GM12878 (cell line): Measurements from ENCODE around the gene HAS3. TPM values are rescaled to one million over a fixed set of nuclear protein-coding genes. Genes with fewer than 3 reads are reported as not detected.

Experiments
- ATAC-seq: fragments of 200-7000 bp; cut with Tn5 transposase; 3 replicates; pipeline ENCODE4 v1.9.1; 2020; ENCODE audit warnings: mild to moderate bottlenecking, moderate library complexity
- BruUV-seq: library from RNA; stranded (reverse); fragments of 400-500 nt; replicated peaks from 2 replicates; lab custom pipeline; 2021; lab: Mats Ljungman, UMichigan
- CTCF ChIA-PET: fragments of 300-600 bp; sonication (Branson Sonifier 250); formaldehyde crosslinking; extraction: SDS; loops from one replicate; lab custom pipeline; 2021; ENCODE audit warnings: inconsistent platforms; lab: Yijun Ruan, JAX
- POLR2A ChIA-PET: fragments of 350-600 bp; formaldehyde crosslinking; extraction: SDS; loops from one replicate; lab custom pipeline; 2021; ENCODE audit warnings: inconsistent platforms; lab: Charles Lee
- RAD21 ChIA-PET: fragments of 300-600 bp; sonication (Branson Sonifier 250); formaldehyde crosslinking; loops from one replicate; lab custom pipeline; 2023; ENCODE audit warnings: antibody characterized with exemption; ENCODE audit not compliant: unreplicated experiment; lab: Charles Lee
- SMC1A ChIA-PET: fragments of 300-600 bp; sonication (Branson Sonifier 250); formaldehyde crosslinking; loops from one replicate; lab custom pipeline; 2023; ENCODE audit not compliant: unreplicated experiment, uncharacterized antibody; lab: Charles Lee
- DNase-seq: peaks from one replicate; pipeline ENCODE4 v3.0.0-alpha.2; 2011; ENCODE audit warnings: low read depth, low spot score
- FAIRE-seq: peaks from 3 replicates; lab custom pipeline; 2011; peaks lifted over from hg19 to GRCh38; lab: Jason Lieb, UNC
- H2AFZ ChIP-seq: 2 replicates; pipeline ENCODE4 v1.6.0; 2011; ENCODE audit warnings: low read depth, low read length, control low read depth; ENCODE audit not compliant: control insufficient read depth
- H3K27ac ChIP-seq: 2 replicates; pipeline ENCODE4 v1.5.1; 2011; ENCODE audit warnings: control low read depth; ENCODE audit not compliant: control insufficient read depth, insufficient read depth
- H3K27me3 ChIP-seq, 2 experiments: replicated peaks in 1 of 2; 2 replicates each; pipeline versions ENCODE4 v1.6.0 to v1.6.1; 2011; ENCODE audit warnings: low read length in 1 of 2; ENCODE audit not compliant: control insufficient read depth in 2 of 2, insufficient read depth in 2 of 2
- H3K36me3 ChIP-seq, 2 experiments: 2 replicates each; pipeline ENCODE4 v1.5.1; 2011; ENCODE audit warnings: low read length in 1 of 2; ENCODE audit not compliant: control insufficient read depth in 2 of 2, insufficient read depth in 2 of 2
- H3K4me1 ChIP-seq: 2 replicates; pipeline ENCODE4 v1.6.1; 2011; ENCODE audit warnings: mild to moderate bottlenecking, low read length, moderate library complexity, mixed read lengths; ENCODE audit not compliant: control insufficient read depth, insufficient read depth
- H3K4me2 ChIP-seq: 2 replicates; pipeline ENCODE4 v1.6.0; 2011; ENCODE audit warnings: control low read depth; ENCODE audit not compliant: control insufficient read depth, insufficient read depth
- H3K4me3 ChIP-seq: fragments of 200-600 bp; sonication (generic); 2 replicates; pipeline ENCODE4 v1.5.1; 2016
- H3K79me2 ChIP-seq: 2 replicates; pipeline ENCODE4 v1.6.0; 2011; ENCODE audit warnings: low read length; ENCODE audit not compliant: control insufficient read depth, insufficient read depth
- H3K9ac ChIP-seq: 2 replicates; pipeline ENCODE4 v1.8.0; 2011; ENCODE audit warnings: low read length, control low read depth, mixed read lengths; ENCODE audit not compliant: control insufficient read depth, insufficient read depth
- H3K9me3 ChIP-seq: replicated peaks from 3 replicates; pipeline ENCODE4 v1.5.1; 2011; ENCODE audit warnings: mild to moderate bottlenecking, low read length; ENCODE audit not compliant: control insufficient read depth, insufficient read depth
- H4K20me1 ChIP-seq: 2 replicates; pipeline ENCODE4 v1.6.0; 2011; ENCODE audit not compliant: control insufficient read depth, insufficient read depth
- BMI1 ChIP-seq: fragments of 450-650 bp; IDR thresholded peaks from 2 replicates; pipeline ENCODE4 v1.6.1; 2016; ENCODE audit warnings: mild to moderate bottlenecking, moderate library complexity, borderline replicate concordance
- EGR1 ChIP-seq, 2 experiments: IDR thresholded peaks; 1 replicate in 1 of 2; 2 replicates in 1 of 2; pipeline ENCODE4 v1.6.1; 2011 to 2012; ENCODE audit warnings: low read depth in 2 of 2, low read length in 2 of 2, borderline replicate concordance in 1 of 2, mild to moderate bottlenecking in 1 of 2, moderate library complexity in 1 of 2
- FOXM1 ChIP-seq: IDR thresholded peaks from 2 replicates; pipeline ENCODE4 v1.6.1; 2012; ENCODE audit warnings: low read depth, mild to moderate bottlenecking, inconsistent platforms, low read length, moderate library complexity
- IKZF2 ChIP-seq, 2 experiments: fragments of 450-650 bp; IDR thresholded peaks; 2 replicates each; pipeline ENCODE4 v1.6.1; 2017; ENCODE audit warnings: mild to moderate bottlenecking in 2 of 2, moderate library complexity in 2 of 2
- KAT2A ChIP-seq: conservative IDR thresholded peaks from 2 replicates; pipeline ENCODE4 v1.6.1; 2011; ENCODE audit warnings: low read depth, low read length; ENCODE audit not compliant: control insufficient read depth
- LARP7 ChIP-seq: fragments of 450-650 bp; IDR thresholded peaks from 2 replicates; pipeline ENCODE4 v1.6.1; 2017; ENCODE audit warnings: mild to moderate bottlenecking
- PAX5 ChIP-seq: IDR thresholded peaks from 2 replicates; pipeline ENCODE4 v1.6.1; 2011; ENCODE audit warnings: low read depth, low read length, borderline replicate concordance
- SREBF2 ChIP-seq: IDR thresholded peaks from 2 replicates; pipeline ENCODE4 v1.6.1; 2012; ENCODE audit warnings: mild to moderate bottlenecking, low read length
- ZZZ3 ChIP-seq: IDR thresholded peaks from 2 replicates; pipeline ENCODE4 v1.6.1; 2011; ENCODE audit warnings: low read depth; ENCODE audit not compliant: control insufficient read depth, insufficient read length
- WGBS: methylation state at CpG from one replicate; pipeline ENCODE4 v1.1.6; 2016; ENCODE audit warnings: low lambda C conversion rate; ENCODE audit not compliant: insufficient replicate concordance, insufficient coverage; ENCODE audit errors: missing lambda C conversion rate; 5-methylcytosine and 5-hydroxymethylcytosine counted together
- in situ Hi-C: fragments of 300-500 bp; cut with MboI; formaldehyde crosslinking; loops from 9 replicates; pipeline ENCODE4 v1.14.3; 2018; ENCODE audit warnings: mixed read lengths
- intact Hi-C: fragments of 100-400 bp; cut with micrococcal nuclease; formaldehyde crosslinking; loops from one replicate; pipeline ENCODE4 v1.14.2; 2022; ENCODE audit not compliant: unreplicated experiment
- polyA plus RNA-seq, 11 experiments: library from polyadenylated mRNA; depleted of rRNA in 4 of 11; unstranded in 6 of 11; stranded (reverse) in 5 of 11; fragments of >200 nt; fragmentation: Nextera tagmentation in 4 of 11; fragmentation: Illumina TruSeq in 1 of 11; extraction: Ambion mirVana in 4 of 11; extraction: Trizol in 1 of 11; gene quantifications; 1 replicate in 1 of 11; 2 replicates in 10 of 11; pipeline versions ENCODE4 v1.2.1 to v1.2.3, GENCODE V29; 2011 to 2016; ENCODE audit warnings: inconsistent platforms in 2 of 11, missing spikeins in 2 of 11, low read depth in 1 of 11
- total RNA-seq, 4 experiments: library from RNA; depleted of rRNA in 3 of 4; stranded (reverse); fragments of >200 nt in 3 of 4; fragmentation: Illumina TruSeq in 1 of 4; extraction: Trizol in 1 of 4; gene quantifications; 2 replicates each; pipeline versions ENCODE4 v1.2.1 to v1.2.3, GENCODE V29; 2013 to 2021
- TF ChIP-seq, protein P1 (sequence below): IDR thresholded peaks from 2 replicates; pipeline ENCODE4 v1.6.1; 2012; ENCODE audit warnings: low read depth, low read length, improper control_type of control experiment
- TF ChIP-seq, protein P2 (sequence below): fragments of 450-650 bp; IDR thresholded peaks from 2 replicates; pipeline ENCODE4 v1.6.1; 2017; ENCODE audit warnings: antibody characterized with exemption, mild to moderate bottlenecking, moderate library complexity
- TF ChIP-seq, protein P3 (sequence below): fragments of 450-650 bp; IDR thresholded peaks from 2 replicates; pipeline ENCODE4 v1.6.1; 2014; ENCODE audit warnings: mild to moderate bottlenecking

HAS3 gene
- total and polyA plus RNA-seq, 10 of the 15 experiments (the other 5 are each of a cell fraction or from before 2014, with no cell fraction given), result 0.06 to 0.56 (median 0.19) TPM; not detected in 2

DNA sequence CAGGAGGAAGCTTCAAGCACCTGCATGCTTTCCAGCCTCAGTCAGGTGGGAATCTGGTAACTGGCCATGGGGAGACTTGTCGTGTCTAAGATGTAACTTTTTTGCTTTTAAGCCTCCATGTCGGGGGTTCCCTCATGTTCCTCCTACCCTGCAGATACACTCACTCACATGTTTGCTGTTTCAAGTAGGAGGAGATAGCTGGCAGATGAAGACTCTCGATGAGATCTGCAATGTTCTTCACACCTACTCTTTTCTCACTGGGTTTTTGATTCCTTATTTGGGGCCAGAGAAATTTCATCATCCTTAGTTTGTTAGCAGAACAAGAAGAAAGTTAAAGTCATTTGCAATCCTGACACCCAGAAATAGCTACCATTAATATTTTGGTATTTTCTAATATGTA, 51.7 kb downstream of the HAS3 start:
- POLR2A ChIA-PET, result interaction anchor here (2.0 kb wide), 1 partner anchor 9 kb away, joined by 7 read pairs; no protein-coding TSS in a partner anchor
- 100% methylated on average over 3 of the region's 3 CpGs for WGBS
- H3K4me1 ChIP-seq, result no peaks in the 10 kb centered on the region
- TF ChIP-seq KAT2A (no peak), BMI1 (no peak), LARP7 (no peak), IKZF2 (IDR thresholded peaks at IDR 0.05) (no peak), FOXM1 (no peak)
- TF ChIP-seq, all 136 proteins: peak for 0
- DNase-seq (no peak), ATAC-seq (no peak), FAIRE-seq (no peak)
- Histone ChIP-seq H3K27me3 (no peaks in the 10 kb centered on the region), H3K36me3 (peaks cover 17 to 40% of the 10 kb centered on the region in 2 experiments), H3K9me3 (no peaks in the 10 kb centered on the region), H3K79me2 (no peaks in the 10 kb centered on the region), H3K4me2 (no peak overlapping the region), H4K20me1 (no peaks in the 10 kb centered on the region), H3K9ac (no peak overlapping the region), H3K27ac (no peak overlapping the region), H3K4me3 (no peak overlapping the region), H2AFZ (no peak overlapping the region)
- CTCF ChIA-PET, result interaction anchor here (1.2 to 2.5 kb wide), 3 partner anchors 46 to 131 kb away, joined by 3 to 8 read pairs (median 8); no protein-coding TSS in a partner anchor
- SMC1A ChIA-PET, result interaction anchor here (0.7 to 2.1 kb wide), 4 partner anchors 10 to 130 kb away, joined by 3 to 9 read pairs (median 6); no protein-coding TSS in a partner anchor
- intact Hi-C loops, result no loop called here
- RAD21 ChIA-PET, result interaction anchor here (1.1 kb wide), 1 partner anchor 129 kb away, joined by 3 read pairs; no protein-coding TSS in a partner anchor
- in situ Hi-C loops, result no loop called here
- TSS peak; percentile 33 for BruUV-seq

DNA sequence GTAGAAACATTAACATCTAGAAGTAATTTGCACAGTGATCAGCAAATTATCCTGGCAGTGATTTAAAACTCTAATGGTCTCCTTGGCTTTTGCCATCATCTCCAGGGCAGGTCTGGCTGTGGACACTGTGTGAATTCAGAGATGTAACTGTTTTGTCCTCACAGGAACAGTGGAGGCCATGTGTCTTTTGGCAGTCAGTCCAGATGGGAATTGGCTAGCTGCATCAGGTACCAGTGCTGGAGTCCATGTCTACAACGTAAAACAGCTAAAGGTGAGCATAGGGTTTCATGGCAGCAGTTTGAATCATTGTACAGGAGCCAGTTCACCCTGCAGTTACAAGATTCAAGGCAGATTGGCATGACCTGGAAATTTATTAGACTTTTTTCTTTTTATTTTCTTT, 54.7 kb downstream of the HAS3 start:
- ATAC-seq (no peak), DNase-seq (no peak), FAIRE-seq (no peak)
- peaks cover 12 to 45% of the 10 kb centered on the region in 2 experiments for H3K36me3 ChIP-seq
- in situ Hi-C loops (no loop called here), intact Hi-C loops (no loop called here)
- no peaks in the 10 kb centered on the region for H4K20me1 ChIP-seq
- H2AFZ ChIP-seq, result no peak overlapping the region
- CTCF ChIA-PET, result interaction anchor here (1.6 kb wide), 1 partner anchor 8 kb away, joined by 3 read pairs; no protein-coding TSS in a partner anchor
- H3K4me3 ChIP-seq, result no peak overlapping the region
- POLR2A ChIA-PET, result no interaction called here
- no TSS peak for BruUV-seq
- H3K9me3 ChIP-seq, result no peaks in the 10 kb centered on the region
- no peaks in the 10 kb centered on the region for H3K4me1 ChIP-seq
- no peaks in the 10 kb centered on the region for H3K27me3 ChIP-seq
- H3K4me2 ChIP-seq, result no peak overlapping the region
- no peak overlapping the region for H3K9ac ChIP-seq
- H3K79me2 ChIP-seq, result no peaks in the 10 kb centered on the region
- SMC1A ChIA-PET, result interaction anchor here (0.6 kb wide), 1 partner anchor 596 kb away, joined by 4 read pairs; no protein-coding TSS in a partner anchor
- RAD21 ChIA-PET, result interaction anchor here (1.2 kb wide), 1 partner anchor 126 kb away, joined by 3 read pairs; no protein-coding TSS in a partner anchor
- no peak overlapping the region for H3K27ac ChIP-seq
- WGBS, result 95% methylated on average over 1 of the region's 1 CpG
- TF ChIP-seq EGR1 (IDR thresholded peaks at IDR 0.05; ENCODE audit: borderline replicate concordance in 1 of 2, low read depth in 2 of 2, low read length in 2 of 2), result no peak
- TF ChIP-seq SREBF2, result no peak
- no peak for TF ChIP-seq ZZZ3
- TF ChIP-seq, protein P1, sequence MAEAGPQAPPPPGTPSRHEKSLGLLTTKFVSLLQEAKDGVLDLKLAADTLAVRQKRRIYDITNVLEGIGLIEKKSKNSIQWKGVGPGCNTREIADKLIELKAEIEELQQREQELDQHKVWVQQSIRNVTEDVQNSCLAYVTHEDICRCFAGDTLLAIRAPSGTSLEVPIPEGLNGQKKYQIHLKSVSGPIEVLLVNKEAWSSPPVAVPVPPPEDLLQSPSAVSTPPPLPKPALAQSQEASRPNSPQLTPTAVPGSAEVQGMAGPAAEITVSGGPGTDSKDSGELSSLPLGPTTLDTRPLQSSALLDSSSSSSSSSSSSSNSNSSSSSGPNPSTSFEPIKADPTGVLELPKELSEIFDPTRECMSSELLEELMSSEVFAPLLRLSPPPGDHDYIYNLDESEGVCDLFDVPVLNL, result no peak
- TF ChIP-seq PAX5, result no peak
- TF ChIP-seq, protein P2, sequence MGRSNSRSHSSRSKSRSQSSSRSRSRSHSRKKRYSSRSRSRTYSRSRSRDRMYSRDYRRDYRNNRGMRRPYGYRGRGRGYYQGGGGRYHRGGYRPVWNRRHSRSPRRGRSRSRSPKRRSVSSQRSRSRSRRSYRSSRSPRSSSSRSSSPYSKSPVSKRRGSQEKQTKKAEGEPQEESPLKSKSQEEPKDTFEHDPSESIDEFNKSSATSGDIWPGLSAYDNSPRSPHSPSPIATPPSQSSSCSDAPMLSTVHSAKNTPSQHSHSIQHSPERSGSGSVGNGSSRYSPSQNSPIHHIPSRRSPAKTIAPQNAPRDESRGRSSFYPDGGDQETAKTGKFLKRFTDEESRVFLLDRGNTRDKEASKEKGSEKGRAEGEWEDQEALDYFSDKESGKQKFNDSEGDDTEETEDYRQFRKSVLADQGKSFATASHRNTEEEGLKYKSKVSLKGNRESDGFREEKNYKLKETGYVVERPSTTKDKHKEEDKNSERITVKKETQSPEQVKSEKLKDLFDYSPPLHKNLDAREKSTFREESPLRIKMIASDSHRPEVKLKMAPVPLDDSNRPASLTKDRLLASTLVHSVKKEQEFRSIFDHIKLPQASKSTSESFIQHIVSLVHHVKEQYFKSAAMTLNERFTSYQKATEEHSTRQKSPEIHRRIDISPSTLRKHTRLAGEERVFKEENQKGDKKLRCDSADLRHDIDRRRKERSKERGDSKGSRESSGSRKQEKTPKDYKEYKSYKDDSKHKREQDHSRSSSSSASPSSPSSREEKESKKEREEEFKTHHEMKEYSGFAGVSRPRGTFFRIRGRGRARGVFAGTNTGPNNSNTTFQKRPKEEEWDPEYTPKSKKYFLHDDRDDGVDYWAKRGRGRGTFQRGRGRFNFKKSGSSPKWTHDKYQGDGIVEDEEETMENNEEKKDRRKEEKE, result no peak
- TF ChIP-seq, protein P3, sequence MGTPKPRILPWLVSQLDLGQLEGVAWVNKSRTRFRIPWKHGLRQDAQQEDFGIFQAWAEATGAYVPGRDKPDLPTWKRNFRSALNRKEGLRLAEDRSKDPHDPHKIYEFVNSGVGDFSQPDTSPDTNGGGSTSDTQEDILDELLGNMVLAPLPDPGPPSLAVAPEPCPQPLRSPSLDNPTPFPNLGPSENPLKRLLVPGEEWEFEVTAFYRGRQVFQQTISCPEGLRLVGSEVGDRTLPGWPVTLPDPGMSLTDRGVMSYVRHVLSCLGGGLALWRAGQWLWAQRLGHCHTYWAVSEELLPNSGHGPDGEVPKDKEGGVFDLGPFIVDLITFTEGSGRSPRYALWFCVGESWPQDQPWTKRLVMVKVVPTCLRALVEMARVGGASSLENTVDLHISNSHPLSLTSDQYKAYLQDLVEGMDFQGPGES, result no peak
